ENCODE results near the gene PRIM2.
"Not testable (repeated sequence)": the region's sequence is repeated elsewhere in the genome, so short reads cannot be mapped to it uniquely, and the experiment has no call there.

- TF ChIP-seq POLR2AphosphoS5 (IDR thresholded peaks at IDR 0.05; ENCODE audit: low read depth, low read length); POLR2A (IDR thresholded peaks at IDR 0.05; ENCODE audit: low read depth, low read length); TAF1 (IDR thresholded peaks at IDR 0.05; ENCODE audit: low read depth, low read length); POU2F2 (IDR thresholded peaks at IDR 0.05; ENCODE audit: low read depth, low read length); PAX5 (IDR thresholded peaks at IDR 0.05; ENCODE audit: insufficient read depth, low read length, severe bottlenecking): not testable (repeated sequence)
These were observed 203.7 kb downstream of the PRIM2 start for GRCh38 chr6:57521085-57521484.
